Regular cardiac myocyte (primary cell): ENCODE results near the gene ZSCAN10. TPM values are rescaled to one million over a fixed set of nuclear protein-coding genes. Genes with fewer than 3 reads are reported as not detected.

Source experiments
- total RNA-seq: library from RNA; depleted of rRNA; stranded (reverse); fragments of >200 nt; gene quantifications from 2 replicates; pipeline ENCODE4 v1.2.3, GENCODE V29; 2014

The ZSCAN10 gene
- total RNA-seq, result not detected in 2 replicates

GRCh38 chr16:3098459-3099394 lies at the start of gene ZSCAN10:
Gene ZSCAN10, minus strand, starts transcription at chr16:3099294. Its CDS starts 6,357 bp downstream, at chr16:3092937.

GRCh38 chr16:3134338-3135125 lies 35.4 kb upstream of the ZSCAN10 start, which contains the start of gene ZNF213:
Gene ZNF213, plus strand, starts transcription at chr16:3135029. Its CDS starts 2,252 bp downstream, at chr16:3137281.

GRCh38 chr16:3112058-3112880 lies 13.2 kb upstream of the ZSCAN10 start, which contains the start of gene ZNF205:
Gene ZNF205, plus strand, starts transcription at chr16:3112586. Its CDS starts 845 bp downstream, at chr16:3113431.

GRCh38 chr16:3065069-3065741 lies 33.9 kb downstream of the ZSCAN10 start, which contains the start of gene IL32:
Gene IL32, plus strand, starts transcription at chr16:3065640. Its CDS starts 172 bp downstream, at chr16:3065812.

GRCh38 chr16:3045758-3046640 lies 53.1 kb downstream of the ZSCAN10 start, which contains the start of gene MMP25:
Gene MMP25, plus strand, starts transcription at chr16:3046561. Its CDS starts 357 bp downstream, at chr16:3046918.

Other genes with a start within 250 kb of the ZSCAN10 start
- gene PRSS22, start 241.1 kb downstream of the ZSCAN10 start, total RNA-seq, result under 0.01 TPM in 1 of 2 replicates, not detected in the other
- 45.1 and 91.6 TPM in 2 replicates for gene FLYWCH2, start 216.1 kb downstream of the ZSCAN10 start, total RNA-seq
- gene FLYWCH1, start 187.4 kb downstream of the ZSCAN10 start, total RNA-seq, result 38.3 and 41.2 TPM in 2 replicates
- gene KREMEN2, start 135.0 kb downstream of the ZSCAN10 start, total RNA-seq, result under 0.01 TPM in 1 of 2 replicates, not detected in the other
- 1.7 and 8.1 TPM in 2 replicates for gene PAQR4, start 129.9 kb downstream of the ZSCAN10 start, total RNA-seq
- gene PKMYT1, start 118.8 kb downstream of the ZSCAN10 start, total RNA-seq, result 0.56 and 12.8 TPM in 2 replicates
- gene CLDN9, start 86.4 kb downstream of the ZSCAN10 start, total RNA-seq, result not detected in 2 replicates
- gene CLDN6, start 81.1 kb downstream of the ZSCAN10 start, total RNA-seq, result 0.19 TPM in 1 of 2 replicates, not detected in the other
- gene TNFRSF12A, start 78.9 kb downstream of the ZSCAN10 start, total RNA-seq, result 258 and 401 TPM in 2 replicates
- gene HCFC1R1, start 75.4 kb downstream of the ZSCAN10 start, total RNA-seq, result 7.1 and 10.4 TPM in 2 replicates
- 18.0 and 30.1 TPM in 2 replicates for gene THOC6, start 75.3 kb downstream of the ZSCAN10 start, total RNA-seq
- 0.38 and 0.56 TPM in 2 replicates for gene BICDL2, start 62.4 kb downstream of the ZSCAN10 start, total RNA-seq
- gene MMP25, start 52.7 kb downstream of the ZSCAN10 start, total RNA-seq, result under 0.01 TPM in 1 of 2 replicates, not detected in the other
- 7.1 and 32.4 TPM in 2 replicates for gene IL32, start 33.7 kb downstream of the ZSCAN10 start, total RNA-seq
- gene ZNF205, start 13.3 kb upstream of the ZSCAN10 start, total RNA-seq, result 12.5 and 13.8 TPM in 2 replicates
- 5.1 and 5.9 TPM in 2 replicates for gene ZNF213, start 35.7 kb upstream of the ZSCAN10 start, total RNA-seq
- not detected in 2 replicates for gene OR1F1, start 88.9 kb upstream of the ZSCAN10 start, total RNA-seq
- gene ZNF200, start 135.9 kb upstream of the ZSCAN10 start, total RNA-seq, result 9.3 and 11.1 TPM in 2 replicates
- under 0.01 TPM in 1 of 2 replicates, not detected in the other for gene MEFV, start 157.3 kb upstream of the ZSCAN10 start, total RNA-seq
- gene ZNF263, start 184.2 kb upstream of the ZSCAN10 start, total RNA-seq, result 36.0 and 44.8 TPM in 2 replicates
- gene TIGD7, start 206.1 kb upstream of the ZSCAN10 start, total RNA-seq, result 6.5 and 8.7 TPM in 2 replicates
- gene ZNF75A, start 206.2 kb upstream of the ZSCAN10 start, total RNA-seq, result 16.1 and 17.2 TPM in 2 replicates